HG02938 (cell line): ENCODE results near the gene PLD4.
"Not testable (repeated sequence)": the region's sequence is repeated elsewhere in the genome, so short reads cannot be mapped to it uniquely, and the experiment has no call there.

ENCODE experiments used
- ATAC-seq: cut with Tn5 transposase; IDR thresholded peaks from one replicate; pipeline ENCODE4 v1.9.1; 2021; ENCODE audit warnings: mild to moderate bottlenecking, moderate library complexity; ENCODE audit not compliant: unreplicated experiment

The PLD4 gene

GRCh38 chr14:104885973-104886689 is 38.5 kb upstream of the PLD4 start:
- ATAC-seq = no peak

- ATAC-seq = no peak
Observed at GRCh38 chr14:104886690-104887622, 37.7 kb upstream of the PLD4 start.

GRCh38 chr14:104887623-104888488 is 36.8 kb upstream of the PLD4 start:
- ATAC-seq = no peak

GRCh38 chr14:104888489-104889374 is 35.9 kb upstream of the PLD4 start:
- ATAC-seq = no peak

- no peak for ATAC-seq
Observed at GRCh38 chr14:104889375-104889757, 35.3 kb upstream of the PLD4 start.

GRCh38 chr14:104890292-104890691 is 34.4 kb upstream of the PLD4 start:
- ATAC-seq = not testable (repeated sequence)

GRCh38 chr14:104891121-104891551 is 33.5 kb upstream of the PLD4 start:
- no peak for ATAC-seq

- ATAC-seq = no peak
Observed at GRCh38 chr14:104891664-104892530, 32.8 kb upstream of the PLD4 start.

- no peak for ATAC-seq
Observed at GRCh38 chr14:104892531-104893434, 31.9 kb upstream of the PLD4 start.

GRCh38 chr14:104893435-104894207 is 31.1 kb upstream of the PLD4 start:
- ATAC-seq = no peak

GRCh38 chr14:104894331-104895206 is 30.1 kb upstream of the PLD4 start:
- no peak for ATAC-seq

GRCh38 chr14:104895207-104895785 is 29.4 kb upstream of the PLD4 start:
- ATAC-seq = no peak

GRCh38 chr14:104895786-104896661 is 28.7 kb upstream of the PLD4 start:
- no peak for ATAC-seq

- ATAC-seq = no peak
Observed at GRCh38 chr14:104897330-104898194, 27.1 kb upstream of the PLD4 start.
